RPMI8226 (cell line): ENCODE data around the gene RASGEF1C.
"Not testable (repeated sequence)": the region's sequence is repeated elsewhere in the genome, so short reads cannot be mapped to it uniquely, and the experiment has no call there.

Experiments used
- DNase-seq: peaks from one replicate; pipeline ENCODE4 v3.0.0-alpha.2; 2015

RASGEF1C gene

GRCh38 chr5:180098991-180099732 lies 109.8 kb downstream of the RASGEF1C start:
- no peak for DNase-seq

- no peak for DNase-seq
Measured at GRCh38 chr5:180098526-180098925, 110.5 kb downstream of the RASGEF1C start.

DNA sequence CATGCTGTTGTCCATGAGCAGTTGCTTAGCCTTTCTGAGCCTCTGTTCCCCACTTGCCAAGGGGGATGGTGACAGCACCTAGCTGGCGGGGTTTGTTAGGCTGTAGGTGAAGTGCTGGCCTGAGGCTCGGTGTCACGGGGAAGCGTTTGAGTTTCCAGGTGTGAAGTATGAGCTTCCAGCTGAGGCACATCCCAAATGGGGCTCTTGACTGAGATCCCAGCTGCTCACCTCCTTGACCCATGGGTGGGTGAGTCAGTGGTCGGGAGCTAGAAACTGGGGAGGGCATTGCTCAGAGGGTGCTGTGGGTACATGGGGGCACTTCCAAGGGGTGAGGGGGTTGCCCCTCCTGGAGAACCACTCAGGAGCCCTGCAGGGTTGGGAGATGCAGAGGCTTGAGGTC lies 111.1 kb downstream of the RASGEF1C start:
- DNase-seq, result no peak

- no peak for DNase-seq
Measured at GRCh38 chr5:180097163-180097894, 111.7 kb downstream of the RASGEF1C start.

GRCh38 chr5:180096616-180097015 lies 112.4 kb downstream of the RASGEF1C start:
- no peak for DNase-seq

- no peak for DNase-seq
Measured at GRCh38 chr5:180095545-180095944, 113.5 kb downstream of the RASGEF1C start.

GRCh38 chr5:180093651-180094382 lies 115.2 kb downstream of the RASGEF1C start:
- no peak for DNase-seq

DNA sequence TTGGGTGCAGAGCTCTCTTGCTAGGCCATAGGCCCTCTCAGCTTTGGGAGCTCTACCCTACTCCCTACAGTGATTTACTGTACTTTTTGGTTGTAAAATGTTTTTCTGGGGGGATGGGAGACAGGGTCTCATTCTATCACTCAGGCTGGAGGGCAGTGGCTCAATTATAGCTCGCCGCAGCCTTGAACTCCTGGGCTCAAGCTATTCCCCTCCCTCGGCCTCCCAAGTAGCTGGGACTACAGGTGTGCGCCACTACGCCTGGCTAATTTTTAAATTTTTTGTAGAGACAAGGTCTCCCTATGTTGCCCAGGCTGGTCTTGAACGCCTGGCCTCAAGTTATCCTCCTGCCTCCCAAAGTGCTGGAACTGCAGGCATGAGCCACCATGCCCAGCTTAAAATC lies 115.8 kb downstream of the RASGEF1C start:
- no peak for DNase-seq

GRCh38 chr5:180090769-180091546 lies 118.1 kb downstream of the RASGEF1C start:
- peak; percentile 43 for DNase-seq

DNA sequence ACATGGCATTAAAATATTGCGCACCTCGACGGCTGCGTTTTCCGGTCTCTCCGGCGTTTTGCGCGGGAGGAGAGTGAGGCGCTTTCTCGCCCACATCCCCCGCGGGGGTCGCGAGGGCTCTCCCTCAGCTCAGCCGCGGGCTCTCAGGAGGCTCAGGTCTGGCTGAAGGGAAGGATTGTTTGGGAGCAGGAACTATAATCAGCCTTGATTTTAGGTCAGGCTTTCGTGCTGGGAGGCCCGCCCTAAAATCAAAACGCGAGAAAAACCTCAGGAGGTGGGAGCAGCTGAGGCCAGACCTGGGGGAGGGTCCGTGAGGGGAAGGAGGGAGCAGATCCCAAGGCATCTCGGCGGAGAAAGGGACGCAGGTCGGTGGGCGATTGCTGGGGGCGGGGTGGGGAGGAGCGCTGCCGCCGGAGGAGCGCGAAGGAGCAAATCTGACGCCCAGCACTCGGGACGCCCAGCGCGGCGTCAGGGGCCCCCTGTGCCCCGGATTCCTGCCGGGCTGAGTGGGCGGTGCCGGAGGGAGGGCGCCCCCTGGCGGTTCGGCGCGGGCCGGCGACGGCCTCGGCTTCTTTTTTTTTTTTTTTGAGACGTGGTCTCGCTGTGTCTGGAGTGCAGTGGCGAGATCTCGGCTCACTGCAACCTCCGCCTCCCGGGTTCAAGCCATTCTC lies 118.8 kb downstream of the RASGEF1C start:
- peak; percentile 38 for DNase-seq

DNA sequence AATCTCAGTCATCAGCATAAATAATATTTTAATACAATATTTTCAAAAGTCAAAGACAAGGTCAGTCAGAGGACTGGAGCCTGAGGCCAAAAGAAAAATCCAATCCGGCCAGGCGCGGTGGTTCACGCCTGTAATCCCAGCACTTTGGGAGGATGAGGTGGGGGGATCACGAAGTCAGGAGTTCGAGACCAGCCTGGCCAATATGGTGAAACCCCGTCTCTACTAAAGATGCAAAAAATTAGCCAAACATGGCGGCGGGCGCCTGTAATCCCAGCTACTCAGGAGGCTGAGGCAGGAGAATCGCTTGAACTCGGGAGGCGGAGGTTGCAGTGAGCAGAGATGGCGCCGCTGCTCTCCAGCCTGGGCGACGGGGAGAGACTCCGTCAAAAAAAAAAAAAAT lies 119.4 kb downstream of the RASGEF1C start:
- not testable (repeated sequence) for DNase-seq

- DNase-seq, result no peak
Measured at GRCh38 chr5:180088561-180088960, 120.5 kb downstream of the RASGEF1C start.

GRCh38 chr5:180086816-180087399 lies 122.1 kb downstream of the RASGEF1C start:
- DNase-seq, result no peak

- DNase-seq, result no peak
Measured at GRCh38 chr5:180085837-180086236, 123.2 kb downstream of the RASGEF1C start.

GRCh38 chr5:180084638-180085561 lies 124.1 kb downstream of the RASGEF1C start:
- no peak for DNase-seq

DNA sequence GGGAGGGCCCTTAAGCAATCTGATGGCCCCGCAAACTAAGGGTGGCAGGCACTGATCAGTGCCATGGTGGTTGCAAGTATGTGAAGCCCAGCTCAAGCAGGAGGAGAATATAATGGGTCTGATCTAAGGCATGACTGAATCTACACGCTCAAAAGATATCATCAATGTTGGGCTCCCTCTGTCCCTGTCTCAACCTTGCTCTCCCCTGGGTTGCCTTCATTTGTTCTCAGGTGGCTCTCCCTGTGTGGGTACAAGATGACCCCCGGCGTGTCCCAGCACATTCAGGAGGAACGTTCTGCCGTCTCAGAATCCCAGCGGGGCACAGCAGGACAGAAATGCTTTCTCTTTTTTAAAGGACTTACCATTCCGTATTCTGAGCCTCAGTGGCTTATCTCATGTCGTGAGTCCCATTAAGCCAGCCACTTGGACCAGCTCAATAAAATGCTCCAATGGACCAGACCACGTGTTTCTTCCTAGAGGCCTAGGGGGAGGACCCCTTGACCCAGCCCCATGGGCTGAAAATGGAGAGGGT lies 125.4 kb downstream of the RASGEF1C start:
- DNase-seq, result no peak

GRCh38 chr5:180082633-180083420 lies 126.2 kb downstream of the RASGEF1C start:
- no peak for DNase-seq

DNA sequence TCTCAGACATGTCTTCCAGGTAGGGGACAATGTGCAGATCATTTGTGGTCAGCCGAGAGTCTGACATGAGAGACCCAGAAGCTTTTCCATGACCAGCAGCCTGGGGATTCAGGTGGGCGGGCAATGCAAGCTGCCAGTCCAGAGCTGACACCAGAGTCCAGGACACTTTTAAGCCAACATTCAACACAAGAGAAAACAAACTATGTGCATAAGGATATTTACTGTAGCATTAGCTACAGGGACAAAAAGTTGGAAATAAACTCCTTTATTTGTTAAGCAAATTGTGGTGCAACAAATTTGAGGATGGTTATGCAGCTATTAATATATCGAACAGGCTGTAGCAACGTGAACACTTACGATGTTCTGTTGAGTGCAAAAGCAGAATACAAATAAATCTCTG lies 127.5 kb downstream of the RASGEF1C start:
- DNase-seq, result no peak

DNA sequence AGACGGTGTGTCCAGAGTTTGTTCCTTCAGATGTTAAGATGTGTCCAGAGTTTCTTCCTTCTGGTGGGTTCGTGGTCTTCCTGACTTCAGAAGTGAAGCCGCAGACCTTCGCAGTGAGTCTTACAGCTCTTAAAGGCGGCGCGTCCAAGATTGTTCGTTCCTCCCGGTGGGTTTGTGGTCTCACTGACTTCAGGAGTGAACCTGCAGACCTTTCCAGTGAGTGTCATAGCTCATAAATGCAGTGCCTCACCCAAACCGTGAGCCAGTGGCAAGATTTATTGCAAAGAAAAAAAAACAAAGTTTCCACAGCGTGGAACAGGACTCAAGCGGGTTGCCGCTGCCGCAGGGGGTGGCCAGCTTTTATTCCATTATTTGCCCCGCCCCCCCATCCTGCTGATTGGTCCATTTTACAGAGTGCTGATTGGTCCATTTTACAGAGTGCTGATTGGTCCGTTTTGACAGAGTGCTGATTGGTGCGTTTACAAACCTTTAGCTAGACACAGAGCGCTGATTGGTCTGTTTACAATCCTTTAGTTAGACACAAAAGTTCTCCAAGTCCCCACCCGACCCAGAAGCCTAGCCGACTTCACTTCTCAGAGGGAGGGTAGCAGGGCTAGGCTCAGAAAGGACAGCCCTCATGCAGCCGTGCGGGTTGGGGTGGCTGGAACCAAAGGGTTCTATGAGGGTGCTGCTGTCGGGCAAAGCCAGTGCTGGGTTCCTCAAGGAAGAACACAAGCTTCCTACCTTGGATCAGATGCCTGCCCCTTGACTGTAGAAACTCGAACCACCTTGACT lies 128.3 kb downstream of the RASGEF1C start:
- DNase-seq, result no peak
